PC-3 (cell line): ENCODE data around the gene FDXR. TPM values are rescaled to one million over a fixed set of nuclear protein-coding genes. Genes with fewer than 3 reads are reported as not detected.

Experiments used
- ATAC-seq: fragments of 200-7000 bp; cut with Tn5 transposase; 2 replicates; pipeline ENCODE4 v1.9.1; 2020; ENCODE audit warnings: mild to moderate bottlenecking, moderate library complexity
- BruUV-seq: library from RNA; stranded (reverse); fragments of 400-500 nt; replicated peaks from 2 replicates; lab custom pipeline; 2021; lab: Mats Ljungman, UMichigan
- CTCF ChIA-PET: fragments of 300-600 bp; sonication (Branson Sonifier 250); formaldehyde crosslinking; loops from one replicate; lab custom pipeline; 2022; ENCODE audit warnings: antibody characterized with exemption; lab: Charles Lee
- POLR2A ChIA-PET: fragments of 300-600 bp; sonication (Branson Sonifier 250); formaldehyde crosslinking; loops from one replicate; lab custom pipeline; 2022; ENCODE audit warnings: antibody characterized with exemption; ENCODE audit not compliant: unreplicated experiment; lab: Charles Lee
- DNase-seq: peaks from one replicate; pipeline ENCODE4 v3.0.0-alpha.2; 2015
- H2AFZ ChIP-seq: fragments of 300-600 bp; sonication (generic); 2 replicates; pipeline ENCODE4 v1.6.0; 2016; ENCODE audit warnings: antibody characterized with exemption, low read length
- H3F3A ChIP-seq: fragments of 300-600 bp; sonication (generic); one replicate; pipeline ENCODE4 v1.6.0; 2017; ENCODE audit warnings: antibody characterized with exemption, low read length, control low read depth, mild to moderate bottlenecking; ENCODE audit not compliant: unreplicated experiment
- H3K27ac ChIP-seq: fragments of 300-600 bp; sonication (generic); 2 replicates; pipeline ENCODE4 v1.5.1; 2016; ENCODE audit warnings: mild to moderate bottlenecking, low read length
- H3K27me3 ChIP-seq: fragments of 300-600 bp; sonication (generic); 2 replicates; pipeline ENCODE4 v1.6.1; 2016; ENCODE audit warnings: low read length, mixed read lengths
- H3K36me3 ChIP-seq: fragments of 300-600 bp; sonication (generic); 2 replicates; pipeline ENCODE4 v1.6.1; 2016; ENCODE audit warnings: low read depth, mixed run types, low read length, mixed read lengths
- H3K4me1 ChIP-seq: fragments of 300-600 bp; sonication (generic); 2 replicates; pipeline ENCODE4 v1.5.1; 2016; ENCODE audit warnings: low read length; ENCODE audit not compliant: insufficient read depth
- H3K4me2 ChIP-seq: fragments of 300-600 bp; sonication (generic); 2 replicates; pipeline ENCODE4 v1.6.0; 2016; ENCODE audit warnings: low read length
- H3K4me3 ChIP-seq: fragments of 300-600 bp; sonication (generic); 2 replicates; pipeline ENCODE4 v1.5.1; 2016; ENCODE audit warnings: mild to moderate bottlenecking, low read length, mixed read lengths
- H3K79me2 ChIP-seq: fragments of 300-600 bp; sonication (generic); 2 replicates; pipeline ENCODE4 v1.6.1; 2017; ENCODE audit warnings: low read length, mixed read lengths
- H3K9ac ChIP-seq: fragments of 300-600 bp; sonication (generic); 2 replicates; pipeline ENCODE4 v1.6.0; 2016; ENCODE audit warnings: mild to moderate bottlenecking, low read length
- H3K9me2 ChIP-seq: fragments of 300-600 bp; sonication (generic); replicated peaks from 2 replicates; pipeline ENCODE4 v1.6.1; 2016; ENCODE audit warnings: mixed run types, low read length, mixed read lengths
- H3K9me3 ChIP-seq: fragments of 300-600 bp; sonication (generic); 2 replicates; pipeline ENCODE4 v1.6.1; 2016; ENCODE audit warnings: low read length, mixed read lengths
- H4K20me1 ChIP-seq: fragments of 300-600 bp; sonication (generic); 2 replicates; pipeline ENCODE4 v1.6.1; 2016; ENCODE audit warnings: low read length, mixed read lengths
- EZH2 ChIP-seq: fragments of 300-600 bp; sonication (generic); IDR thresholded peaks from one replicate; pipeline ENCODE4 v1.6.1; 2017; ENCODE audit warnings: antibody characterized with exemption, mild to moderate bottlenecking, low read length; ENCODE audit not compliant: unreplicated experiment
- EZH2phosphoT487 ChIP-seq: fragments of 300-600 bp; sonication (generic); IDR thresholded peaks from 2 replicates; pipeline ENCODE4 v1.6.1; 2018; ENCODE audit warnings: mild to moderate bottlenecking, antibody characterized with exemption, low read length, borderline replicate concordance
- intact Hi-C: fragments of 100-400 bp; cut with micrococcal nuclease; formaldehyde crosslinking; loops from 2 replicates; pipeline ENCODE4 v1.9.0; 2023
- total RNA-seq: library from RNA; depleted of rRNA; stranded (reverse); fragments of >200 nt; gene quantifications from 2 replicates; pipeline ENCODE4 v1.2.3, GENCODE V29; 2014
- TF ChIP-seq, protein P1 (sequence below): fragments of 300-600 bp; sonication (generic); conservative IDR thresholded peaks from 2 replicates; pipeline ENCODE4 v1.5.1; 2017; ENCODE audit warnings: antibody characterized with exemption, low read depth, mild to moderate bottlenecking, low read length

FDXR gene
- total RNA-seq, 1 experiment from 2014 or later: 28.1 TPM

GRCh38 chr17:74857191-74857590 lies 15.6 kb downstream of the FDXR start:
- intact Hi-C loops: no loop called here
- no TSS peak for BruUV-seq
- H3K4me2 ChIP-seq: no peak overlapping the region
- peaks cover 81% of the 10 kb centered on the region for H3K27me3 ChIP-seq
- no peak for DNase-seq
- H3K9me2 ChIP-seq: no peaks in the 10 kb centered on the region
- no peak overlapping the region for H3K27ac ChIP-seq
- no peaks in the 10 kb centered on the region for H3F3A ChIP-seq
- no peaks in the 10 kb centered on the region for H3K4me1 ChIP-seq
- no peaks in the 10 kb centered on the region for H4K20me1 ChIP-seq
- TF ChIP-seq EZH2 (no peak), EZH2phosphoT487 (no peak)
- TF ChIP-seq, protein P1, sequence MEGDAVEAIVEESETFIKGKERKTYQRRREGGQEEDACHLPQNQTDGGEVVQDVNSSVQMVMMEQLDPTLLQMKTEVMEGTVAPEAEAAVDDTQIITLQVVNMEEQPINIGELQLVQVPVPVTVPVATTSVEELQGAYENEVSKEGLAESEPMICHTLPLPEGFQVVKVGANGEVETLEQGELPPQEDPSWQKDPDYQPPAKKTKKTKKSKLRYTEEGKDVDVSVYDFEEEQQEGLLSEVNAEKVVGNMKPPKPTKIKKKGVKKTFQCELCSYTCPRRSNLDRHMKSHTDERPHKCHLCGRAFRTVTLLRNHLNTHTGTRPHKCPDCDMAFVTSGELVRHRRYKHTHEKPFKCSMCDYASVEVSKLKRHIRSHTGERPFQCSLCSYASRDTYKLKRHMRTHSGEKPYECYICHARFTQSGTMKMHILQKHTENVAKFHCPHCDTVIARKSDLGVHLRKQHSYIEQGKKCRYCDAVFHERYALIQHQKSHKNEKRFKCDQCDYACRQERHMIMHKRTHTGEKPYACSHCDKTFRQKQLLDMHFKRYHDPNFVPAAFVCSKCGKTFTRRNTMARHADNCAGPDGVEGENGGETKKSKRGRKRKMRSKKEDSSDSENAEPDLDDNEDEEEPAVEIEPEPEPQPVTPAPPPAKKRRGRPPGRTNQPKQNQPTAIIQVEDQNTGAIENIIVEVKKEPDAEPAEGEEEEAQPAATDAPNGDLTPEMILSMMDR: no peak
- no peaks in the 10 kb centered on the region for H3K36me3 ChIP-seq
- no peaks in the 10 kb centered on the region for H3K9me3 ChIP-seq
- no peak for ATAC-seq
- ChIA-PET POLR2A (no interaction called here), CTCF (no interaction called here)
- no peak overlapping the region for H3K9ac ChIP-seq
- no peaks in the 10 kb centered on the region for H3K79me2 ChIP-seq
- H2AFZ ChIP-seq: no peak overlapping the region
- H3K4me3 ChIP-seq: no peak overlapping the region

GRCh38 chr17:74856112-74856511 lies 16.7 kb downstream of the FDXR start:
- H3K9ac ChIP-seq: no peak overlapping the region
- peaks cover 83% of the 10 kb centered on the region for H3K27me3 ChIP-seq
- H3K36me3 ChIP-seq: no peaks in the 10 kb centered on the region
- no peaks in the 10 kb centered on the region for H3K9me2 ChIP-seq
- TF ChIP-seq EZH2 (no peak), EZH2phosphoT487 (no peak)
- TF ChIP-seq, protein P1: no peak
- H3K9me3 ChIP-seq: no peaks in the 10 kb centered on the region
- intact Hi-C loops: no loop called here
- H3K4me2 ChIP-seq: no peak overlapping the region
- ChIA-PET CTCF (interaction anchor here (0.6 kb wide), 1 partner anchor 537 kb away, joined by 3 read pairs; no protein-coding TSS in a partner anchor), POLR2A (no interaction called here)
- no peak overlapping the region for H3K27ac ChIP-seq
- ATAC-seq: no peak
- no peak overlapping the region for H2AFZ ChIP-seq
- no peaks in the 10 kb centered on the region for H4K20me1 ChIP-seq
- DNase-seq: no peak
- H3K4me3 ChIP-seq: no peak overlapping the region
- no peaks in the 10 kb centered on the region for H3K79me2 ChIP-seq
- BruUV-seq: no TSS peak
- no peaks in the 10 kb centered on the region for H3K4me1 ChIP-seq
- H3F3A ChIP-seq: no peaks in the 10 kb centered on the region

GRCh38 chr17:74855323-74855722 lies 17.5 kb downstream of the FDXR start:
- DNase-seq: no peak
- H3K9ac ChIP-seq: no peak overlapping the region
- BruUV-seq: no TSS peak
- H3K4me2 ChIP-seq: no peak overlapping the region
- no peaks in the 10 kb centered on the region for H3K4me1 ChIP-seq
- H3K9me2 ChIP-seq: no peaks in the 10 kb centered on the region
- TF ChIP-seq EZH2phosphoT487: no peak
- no peak for TF ChIP-seq EZH2
- TF ChIP-seq, protein P1: no peak
- no peak overlapping the region for H3K4me3 ChIP-seq
- ChIA-PET CTCF (no interaction called here), POLR2A (no interaction called here)
- no peak overlapping the region for H2AFZ ChIP-seq
- no peak overlapping the region for H3K27ac ChIP-seq
- no peaks in the 10 kb centered on the region for H3K79me2 ChIP-seq
- no peaks in the 10 kb centered on the region for H3K9me3 ChIP-seq
- H3K36me3 ChIP-seq: no peaks in the 10 kb centered on the region
- intact Hi-C loops: no loop called here
- no peaks in the 10 kb centered on the region for H3F3A ChIP-seq
- H4K20me1 ChIP-seq: no peaks in the 10 kb centered on the region
- peaks cover 78% of the 10 kb centered on the region for H3K27me3 ChIP-seq
- ATAC-seq: no peak
